Panc1 (cell line): Measurements from ENCODE around the gene CYTH3. TPM values are rescaled to one million over a fixed set of nuclear protein-coding genes. Genes with fewer than 3 reads are reported as not detected.

Experiments used
- ATAC-seq: fragments of 200-7000 bp; cut with Tn5 transposase; 2 replicates; pipeline ENCODE4 v1.9.1; 2020; ENCODE audit warnings: mild to moderate bottlenecking, moderate library complexity
- BruUV-seq: library from RNA; stranded (reverse); fragments of 400-500 nt; replicated peaks from 2 replicates; lab custom pipeline; 2021; lab: Mats Ljungman, UMichigan
- CTCF ChIA-PET: fragments of 300-600 bp; sonication (Branson Sonifier 250); formaldehyde crosslinking; loops from one replicate; lab custom pipeline; 2022; ENCODE audit warnings: antibody characterized with exemption; lab: Charles Lee
- POLR2A ChIA-PET: fragments of 300-600 bp; sonication (Branson Sonifier 250); formaldehyde crosslinking; loops from one replicate; lab custom pipeline; 2022; ENCODE audit warnings: antibody characterized with exemption; lab: Charles Lee
- DNase-seq: peaks from one replicate; pipeline ENCODE4 v3.0.0-alpha.2; 2010; ENCODE audit warnings: low read depth, low spot score
- H3K27ac ChIP-seq: 2 replicates; pipeline ENCODE4 v1.5.1; 2011; ENCODE audit warnings: mild to moderate bottlenecking, low read length, inconsistent platforms
- H3K27me3 ChIP-seq: fragments of 200-500 bp; sonication (Bioruptor generic); 2 replicates; pipeline ENCODE4 v1.6.0; 2014; ENCODE audit warnings: low read length, inconsistent platforms; ENCODE audit not compliant: control insufficient read depth, insufficient read depth
- H3K36me3 ChIP-seq: fragments of 200-500 bp; sonication (Bioruptor generic); 2 replicates; pipeline ENCODE4 v1.5.1; 2014; ENCODE audit warnings: inconsistent platforms, mild to moderate bottlenecking, low read length, moderate library complexity; ENCODE audit not compliant: control insufficient read depth, insufficient read depth
- H3K4me1 ChIP-seq: 2 replicates; pipeline ENCODE4 v1.5.1; 2011; ENCODE audit warnings: inconsistent platforms, mild to moderate bottlenecking, low read length, moderate library complexity; ENCODE audit not compliant: control insufficient read depth, insufficient read depth
- H3K4me3 ChIP-seq, 2 experiments: 2 replicates each; pipeline ENCODE4 v1.5.1; 2011 to 2012; ENCODE audit warnings: low read depth in 2 of 2, low read length in 2 of 2, mild to moderate bottlenecking in 2 of 2, inconsistent platforms in 1 of 2, moderate library complexity in 1 of 2
- H3K9me3 ChIP-seq: fragments of 200-500 bp; sonication (Bioruptor generic); 2 replicates; pipeline ENCODE4 v1.5.1; 2014; ENCODE audit warnings: low read depth, mild to moderate bottlenecking, inconsistent platforms, low read length, moderate library complexity; ENCODE audit not compliant: control insufficient read depth, insufficient read depth
- POLR2AphosphoS5 ChIP-seq: IDR thresholded peaks from 2 replicates; pipeline ENCODE4 v1.6.1; 2012; ENCODE audit warnings: mild to moderate bottlenecking, low read depth, low read length, moderate library complexity
- REST ChIP-seq, 2 experiments: IDR thresholded peaks; 2 replicates each; pipeline ENCODE4 v1.6.1; 2011 to 2012; ENCODE audit warnings: low read depth in 2 of 2, control low read depth in 1 of 2, low read length in 1 of 2, mild to moderate bottlenecking in 1 of 2, moderate library complexity in 1 of 2; ENCODE audit not compliant: insufficient read depth in 1 of 2
- SIN3A ChIP-seq: IDR thresholded peaks from 2 replicates; pipeline ENCODE4 v1.6.1; 2012; ENCODE audit warnings: low read depth, mild to moderate bottlenecking, low read length, moderate library complexity, borderline replicate concordance; ENCODE audit not compliant: insufficient read depth
- TCF7L2 ChIP-seq: IDR thresholded peaks from 2 replicates; pipeline ENCODE4 v1.6.1; 2011; ENCODE audit warnings: mild to moderate bottlenecking, low read depth, low read length, inconsistent platforms
- in situ Hi-C: cut with HindIII; loops from 2 replicates; pipeline ENCODE4 v1.10.0; 2016; ENCODE audit warnings: low sequenced_read_pairs, low pct_unique_long_range_greater_than_20kb
- intact Hi-C: fragments of 100-400 bp; cut with micrococcal nuclease; formaldehyde crosslinking; loops from one replicate; pipeline ENCODE4 v1.10.0; 2022; ENCODE audit not compliant: unreplicated experiment
- total RNA-seq: library from RNA; stranded (reverse); gene quantifications from one replicate; pipeline ENCODE4 v1.2.1, GENCODE V29; 2021; ENCODE audit not compliant: unreplicated experiment
- TF ChIP-seq, protein P1 (sequence below): fragments of 450-650 bp; IDR thresholded peaks from 2 replicates; pipeline ENCODE4 v1.5.1; 2017; ENCODE audit warnings: mild to moderate bottlenecking

CYTH3 gene
- total RNA-seq, 1 experiment from 2014 or later: 35.5 TPM

GRCh38 chr7:6139189-6139996 is 133.0 kb downstream of the CYTH3 start:
- ChIA-PET CTCF (interaction anchor here (0.5 kb wide), 1 partner anchor 211 kb away, joined by 4 read pairs; no protein-coding TSS in a partner anchor), POLR2A (no interaction called here)
- in situ Hi-C loops (no loop called here), intact Hi-C loops (no loop called here)
- no peak overlapping the region for H3K4me3 ChIP-seq
- no peaks in the 10 kb centered on the region for H3K9me3 ChIP-seq
- no peak for DNase-seq
- no peaks in the 10 kb centered on the region for H3K27me3 ChIP-seq
- TF ChIP-seq REST (IDR thresholded peaks at IDR 0.05; ENCODE audit: insufficient read depth in 1 of 2, low read depth in 2 of 2, low read length in 1 of 2) (no peak), TCF7L2 (no peak)
- H3K4me1 ChIP-seq: no peaks in the 10 kb centered on the region
- no TSS peak for BruUV-seq
- H3K36me3 ChIP-seq: peaks cover 20% of the 10 kb centered on the region
- H3K27ac ChIP-seq: no peak overlapping the region
- ATAC-seq: no peak

DNA sequence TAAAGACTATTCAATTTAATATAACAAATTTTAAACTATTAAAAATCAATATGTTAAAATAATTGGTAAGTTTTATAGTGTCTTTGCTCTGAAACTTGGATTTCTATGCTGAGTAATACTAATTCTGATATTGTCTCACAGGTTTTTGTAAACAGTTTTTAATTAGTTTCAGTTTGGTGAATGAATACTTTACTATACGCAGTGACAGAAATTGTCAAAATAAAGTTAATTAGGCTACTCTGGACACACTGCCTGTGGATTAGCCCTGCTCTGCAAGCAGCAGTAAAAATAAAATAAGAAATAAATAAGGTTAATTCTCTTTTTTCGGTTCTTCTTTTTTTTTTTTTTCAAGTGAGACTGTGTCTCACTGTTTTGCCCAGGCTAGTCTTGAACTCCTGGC is 135.9 kb downstream of the CYTH3 start:
- intact Hi-C loops (no loop called here), in situ Hi-C loops (no loop called here)
- no peak for ATAC-seq
- Histone ChIP-seq H3K27ac (no peak overlapping the region), H3K4me3 (no peak overlapping the region), H3K27me3 (no peaks in the 10 kb centered on the region), H3K9me3 (no peaks in the 10 kb centered on the region), H3K4me1 (no peaks in the 10 kb centered on the region), H3K36me3 (peaks cover 13% of the 10 kb centered on the region)
- DNase-seq: no peak
- ChIA-PET CTCF (no interaction called here), POLR2A (no interaction called here)
- no TSS peak for BruUV-seq
- no peak for TF ChIP-seq TCF7L2
- no peak for TF ChIP-seq SIN3A
- TF ChIP-seq, protein P1, sequence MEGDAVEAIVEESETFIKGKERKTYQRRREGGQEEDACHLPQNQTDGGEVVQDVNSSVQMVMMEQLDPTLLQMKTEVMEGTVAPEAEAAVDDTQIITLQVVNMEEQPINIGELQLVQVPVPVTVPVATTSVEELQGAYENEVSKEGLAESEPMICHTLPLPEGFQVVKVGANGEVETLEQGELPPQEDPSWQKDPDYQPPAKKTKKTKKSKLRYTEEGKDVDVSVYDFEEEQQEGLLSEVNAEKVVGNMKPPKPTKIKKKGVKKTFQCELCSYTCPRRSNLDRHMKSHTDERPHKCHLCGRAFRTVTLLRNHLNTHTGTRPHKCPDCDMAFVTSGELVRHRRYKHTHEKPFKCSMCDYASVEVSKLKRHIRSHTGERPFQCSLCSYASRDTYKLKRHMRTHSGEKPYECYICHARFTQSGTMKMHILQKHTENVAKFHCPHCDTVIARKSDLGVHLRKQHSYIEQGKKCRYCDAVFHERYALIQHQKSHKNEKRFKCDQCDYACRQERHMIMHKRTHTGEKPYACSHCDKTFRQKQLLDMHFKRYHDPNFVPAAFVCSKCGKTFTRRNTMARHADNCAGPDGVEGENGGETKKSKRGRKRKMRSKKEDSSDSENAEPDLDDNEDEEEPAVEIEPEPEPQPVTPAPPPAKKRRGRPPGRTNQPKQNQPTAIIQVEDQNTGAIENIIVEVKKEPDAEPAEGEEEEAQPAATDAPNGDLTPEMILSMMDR: no peak
- no peak for TF ChIP-seq REST (IDR thresholded peaks at IDR 0.05; ENCODE audit: insufficient read depth in 1 of 2, low read depth in 2 of 2, low read length in 1 of 2)
- no peak for TF ChIP-seq POLR2AphosphoS5
